Stimulated activated CD4-positive, alpha-beta T cell treated with anti-CD3 and anti-CD28 coated beads, Interleukin-1b, Interleukin-23, amount 100 ng/mL, for 1 hour (primary cell): Measurements from ENCODE around the gene NUDT14.

Source experiments
- DNase-seq, 2 donors: peaks; one replicate each; pipeline ENCODE4 v3.0.0-alpha.2; 2020; ENCODE audit warnings: low read depth in 2 of 2

Gene NUDT14

GRCh38 chr14:105176513-105176912, 4.6 kb downstream of the NUDT14 start:
- DNase-seq = no peak

- no peak for DNase-seq
Measured at GRCh38 chr14:105173901-105174894, 6.9 kb downstream of the NUDT14 start.

GRCh38 chr14:105173145-105173544, 8.0 kb downstream of the NUDT14 start:
- no peak for DNase-seq

GRCh38 chr14:105172476-105172875, 8.6 kb downstream of the NUDT14 start:
- DNase-seq = no peak

GRCh38 chr14:105171004-105171673, 10.0 kb downstream of the NUDT14 start:
- DNase-seq = no peak

- DNase-seq = no peak
Measured at GRCh38 chr14:105169776-105170655, 11.1 kb downstream of the NUDT14 start.

- DNase-seq = no peak
Measured at GRCh38 chr14:105168979-105169507, 12.1 kb downstream of the NUDT14 start.

GRCh38 chr14:105168496-105168978, 12.6 kb downstream of the NUDT14 start, which contains the start of gene JAG2:
JAG2 (minus strand) TSS chr14:105168776; CDS start chr14:105168420, 356 bp downstream.
- no peak for DNase-seq

- no peak for DNase-seq
Measured at GRCh38 chr14:105168093-105168420, 13.1 kb downstream of the NUDT14 start.

GRCh38 chr14:105167303-105168092, 13.6 kb downstream of the NUDT14 start:
- no peak for DNase-seq

- no peak for DNase-seq
Measured at GRCh38 chr14:105166571-105167302, 14.4 kb downstream of the NUDT14 start.

GRCh38 chr14:105165761-105166485, 15.2 kb downstream of the NUDT14 start:
- DNase-seq = no peak

GRCh38 chr14:105165134-105165704, 15.9 kb downstream of the NUDT14 start:
- no peak for DNase-seq

- DNase-seq = no peak
Measured at GRCh38 chr14:105163040-105163742, 17.9 kb downstream of the NUDT14 start.

- DNase-seq = no peak
Measured at GRCh38 chr14:105162669-105162979, 18.5 kb downstream of the NUDT14 start.

GRCh38 chr14:105161964-105162668, 19.0 kb downstream of the NUDT14 start:
- DNase-seq = no peak

GRCh38 chr14:105161309-105161708, 19.8 kb downstream of the NUDT14 start:
- no peak for DNase-seq

- DNase-seq = no peak
Measured at GRCh38 chr14:105160776-105161175, 20.3 kb downstream of the NUDT14 start.
